ENCODE measurements around the gene GDPD4. TPM values are rescaled to one million over a fixed set of nuclear protein-coding genes. Genes with fewer than 3 reads are reported as not detected.

GDPD4 gene
- total and polyA plus RNA-seq, 10 donors = 0.07 to 1.6 (median 0.22) TPM; not detected in 6

DNA sequence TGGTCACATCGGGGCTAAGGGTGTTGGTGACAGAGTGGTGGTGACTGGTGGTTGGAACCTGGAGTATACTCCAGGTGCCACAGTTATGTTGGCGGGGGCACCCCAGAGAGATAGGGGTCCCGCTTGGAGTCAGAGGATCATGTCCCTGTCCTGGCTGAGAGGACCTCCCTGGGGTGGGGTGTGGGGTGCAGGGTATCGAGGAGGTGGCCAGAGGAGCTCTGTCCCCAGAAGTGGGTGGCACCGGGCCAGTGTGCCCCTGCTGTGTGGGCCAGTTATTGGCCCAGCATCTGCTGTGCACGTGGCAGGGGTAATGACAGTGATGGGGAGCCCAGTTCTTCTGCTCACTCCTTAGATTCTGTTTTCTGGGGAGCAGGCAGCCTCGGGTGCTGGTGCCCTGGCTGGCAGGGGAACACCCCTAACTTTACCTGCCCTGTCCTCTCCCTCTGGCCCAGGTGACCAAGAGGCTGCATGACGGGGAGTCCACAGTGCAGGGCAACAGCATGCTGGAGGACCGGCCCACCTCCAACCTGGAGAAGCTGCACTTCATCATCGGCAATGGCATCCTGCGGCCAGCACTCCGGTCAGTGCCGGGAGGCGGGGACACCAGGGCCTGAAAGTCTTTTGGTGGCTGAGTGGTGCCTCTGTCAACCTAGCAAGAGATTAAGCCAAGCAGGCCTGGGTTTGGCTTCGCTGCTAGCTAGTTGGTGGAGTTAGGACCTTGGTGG, 117.2 kb downstream of the GDPD4 start:
- WGBS, 5 donors = 82 to 95% (median 91%) methylated on average over 14 to 15 of the region's 15 CpGs
- Histone ChIP-seq H3K27me3 (replicated peaks in 1 of 7) (no peaks in the 10 kb centered on the region), H3K4me3 (no peak overlapping the region), H3K27ac (no peak overlapping the region), H3K4me1 (no peaks in the 10 kb centered on the region), H3K36me3 (peaks cover 0 to 55% (median under 1%) of the 10 kb centered on the region in 6 donors), H3K9me3 (no peaks in the 10 kb centered on the region)
- TF ChIP-seq POLR2AphosphoS5 (IDR thresholded peaks at IDR 0.05) (no peak), POLR2A (IDR thresholded peaks at IDR 0.05) (no peak)
- TF ChIP-seq, protein P1, sequence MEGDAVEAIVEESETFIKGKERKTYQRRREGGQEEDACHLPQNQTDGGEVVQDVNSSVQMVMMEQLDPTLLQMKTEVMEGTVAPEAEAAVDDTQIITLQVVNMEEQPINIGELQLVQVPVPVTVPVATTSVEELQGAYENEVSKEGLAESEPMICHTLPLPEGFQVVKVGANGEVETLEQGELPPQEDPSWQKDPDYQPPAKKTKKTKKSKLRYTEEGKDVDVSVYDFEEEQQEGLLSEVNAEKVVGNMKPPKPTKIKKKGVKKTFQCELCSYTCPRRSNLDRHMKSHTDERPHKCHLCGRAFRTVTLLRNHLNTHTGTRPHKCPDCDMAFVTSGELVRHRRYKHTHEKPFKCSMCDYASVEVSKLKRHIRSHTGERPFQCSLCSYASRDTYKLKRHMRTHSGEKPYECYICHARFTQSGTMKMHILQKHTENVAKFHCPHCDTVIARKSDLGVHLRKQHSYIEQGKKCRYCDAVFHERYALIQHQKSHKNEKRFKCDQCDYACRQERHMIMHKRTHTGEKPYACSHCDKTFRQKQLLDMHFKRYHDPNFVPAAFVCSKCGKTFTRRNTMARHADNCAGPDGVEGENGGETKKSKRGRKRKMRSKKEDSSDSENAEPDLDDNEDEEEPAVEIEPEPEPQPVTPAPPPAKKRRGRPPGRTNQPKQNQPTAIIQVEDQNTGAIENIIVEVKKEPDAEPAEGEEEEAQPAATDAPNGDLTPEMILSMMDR (IDR thresholded peaks at IDR 0.05 in 8 of 11, conservative IDR thresholded peaks at IDR 0.05 in 3 of 11) = no peak
- no peak for DNase-seq
- intact Hi-C loops (cut with DNase I; ENCODE audit: low total_unique reads) = loop anchor here (10.0 kb wide), 1 partner anchor 129 kb away; no protein-coding TSS in a partner anchor

DNA sequence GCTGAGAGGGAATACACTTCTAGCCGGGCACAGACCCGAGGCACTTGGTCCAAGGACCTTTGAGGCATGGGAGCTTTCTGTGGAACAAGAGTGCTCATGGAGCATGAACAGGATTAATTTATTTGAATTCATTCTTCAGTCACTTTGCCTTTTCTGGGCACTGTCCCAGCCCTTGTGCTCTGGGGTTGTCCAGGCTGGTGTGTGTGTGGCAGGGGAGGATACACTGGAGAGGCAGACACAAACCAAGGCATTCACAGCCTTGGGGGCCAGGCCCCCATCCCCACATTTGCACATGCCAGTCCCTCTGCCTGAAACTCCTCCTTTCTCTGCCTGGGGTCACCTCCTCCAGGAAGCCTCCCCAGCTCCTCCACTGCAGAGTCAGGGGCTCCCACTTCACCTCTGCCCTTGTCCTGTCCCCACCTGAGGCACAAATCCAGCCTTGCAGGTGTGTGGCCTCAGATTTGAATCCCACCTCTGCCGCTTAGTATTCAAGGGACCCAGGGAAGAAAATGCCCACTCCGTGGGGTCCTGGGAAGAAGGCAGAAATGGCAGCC, 118.0 kb downstream of the GDPD4 start:
- no peak for DNase-seq
- intact Hi-C loops (cut with DNase I; ENCODE audit: low total_unique reads) = loop anchor here (10.0 kb wide), 1 partner anchor 129 kb away; no protein-coding TSS in a partner anchor
- Histone ChIP-seq H3K36me3 (peaks cover 0 to 57% (median 0%) of the 10 kb centered on the region in 6 donors), H3K27me3 (replicated peaks in 1 of 7) (no peaks in the 10 kb centered on the region), H3K27ac (no peak overlapping the region), H3K4me3 (no peak overlapping the region), H3K9me3 (no peaks in the 10 kb centered on the region), H3K4me1 (no peaks in the 10 kb centered on the region)
- WGBS, 5 donors = 84 to 98% (median 93%) methylated on average over 3 to 4 of the region's 4 CpGs
- TF ChIP-seq POLR2AphosphoS5 (IDR thresholded peaks at IDR 0.05) = no peak
- TF ChIP-seq, protein P1 (IDR thresholded peaks at IDR 0.05 in 8 of 11, conservative IDR thresholded peaks at IDR 0.05 in 3 of 11) = no peak
- no peak for TF ChIP-seq POLR2A (IDR thresholded peaks at IDR 0.05)

DNA sequence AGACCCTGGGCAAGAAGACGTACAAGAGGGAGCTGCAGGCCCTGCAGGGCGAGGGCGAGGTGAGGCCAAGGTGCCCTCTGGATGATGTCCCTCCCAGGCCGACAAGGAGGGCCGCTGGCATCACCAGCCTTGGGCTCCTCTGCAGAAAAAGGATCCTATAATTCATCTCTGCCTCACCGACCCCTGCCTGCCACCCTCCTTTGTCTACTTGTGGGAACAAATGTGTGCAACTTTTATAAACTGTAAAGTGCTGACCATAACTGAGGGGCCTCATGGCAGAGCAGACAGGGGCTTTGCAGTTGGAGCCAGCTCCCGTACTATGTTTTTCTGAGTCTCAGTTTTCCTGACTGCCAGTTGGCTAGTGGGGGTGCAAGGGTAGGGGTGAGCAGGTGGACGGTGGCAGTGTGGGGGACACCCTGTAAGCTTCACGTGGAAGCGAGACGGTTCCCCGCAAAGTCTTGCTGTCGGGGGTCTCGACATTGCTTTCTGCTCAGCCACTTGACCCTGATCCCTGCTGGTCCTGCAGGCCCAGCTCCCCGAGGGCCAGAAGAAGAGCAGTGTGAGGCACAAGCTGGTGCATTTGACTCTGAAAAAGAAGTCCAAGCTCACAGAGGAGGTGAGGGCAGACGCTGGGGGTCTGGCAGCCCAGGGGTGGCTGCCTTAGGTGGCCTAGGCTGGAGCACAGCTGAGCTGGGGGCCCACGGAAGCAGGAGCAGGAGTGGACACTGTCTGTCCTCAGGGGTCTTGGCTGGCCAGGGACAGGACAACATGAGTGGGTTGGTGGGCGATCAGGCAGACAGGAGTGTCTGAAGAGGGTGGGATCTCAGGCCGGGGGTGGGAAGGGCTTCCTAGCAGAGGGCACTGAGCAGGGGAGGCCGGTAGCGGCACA, 118.7 kb downstream of the GDPD4 start:
- intact Hi-C loops (cut with DNase I; ENCODE audit: low total_unique reads) = loop anchor here (10.0 kb wide), 1 partner anchor 128 kb away; no protein-coding TSS in a partner anchor
- H3K4me3 ChIP-seq = no peak overlapping the region
- peaks cover 0 to 62% (median 0%) of the 10 kb centered on the region in 6 donors for H3K36me3 ChIP-seq
- no peaks in the 10 kb centered on the region for H3K9me3 ChIP-seq
- no peak for DNase-seq
- WGBS, 5 donors = 86 to 94% (median 92%) methylated on average over 19 to 21 of the region's 21 CpGs
- no peak overlapping the region for H3K27ac ChIP-seq
- H3K4me1 ChIP-seq = no peaks in the 10 kb centered on the region
- no peaks in the 10 kb centered on the region for H3K27me3 ChIP-seq (replicated peaks in 1 of 7)
- no peak for TF ChIP-seq POLR2AphosphoS5 (IDR thresholded peaks at IDR 0.05)
- TF ChIP-seq, protein P1 (IDR thresholded peaks at IDR 0.05 in 8 of 11, conservative IDR thresholded peaks at IDR 0.05 in 3 of 11) = no peak
- no peak for TF ChIP-seq POLR2A (IDR thresholded peaks at IDR 0.05)

Data from spleen (tissue), 11 donors.